Psoas muscle (tissue), 8 donors: ENCODE data around the gene ST6GALNAC2. TPM values are rescaled to one million over a fixed set of nuclear protein-coding genes. Genes with fewer than 3 reads are reported as not detected.

Experiments used
- ATAC-seq, 4 donors: fragments of 200-7000 bp; cut with Tn5 transposase; one replicate each; pipeline ENCODE4 v1.9.1; 2020; ENCODE audit warnings: moderate library complexity in 3 of 4, mild to moderate bottlenecking in 2 of 4
- DNase-seq, 2 donors: peaks; one replicate each; pipeline ENCODE4 v3.0.0-alpha.2; 2020
- H3K27ac ChIP-seq: fragments of 200-600 bp; one replicate; pipeline ENCODE4 v1.8.0; 2022
- H3K27me3 ChIP-seq, 3 donors: fragments of 200-600 bp in 1 of 3; one replicate each; pipeline versions ENCODE4 v1.6.1 to v1.8.0; 2013 to 2022; ENCODE audit warnings: low read length in 2 of 3, mild to moderate bottlenecking in 2 of 3, moderate library complexity in 1 of 3; ENCODE audit not compliant: insufficient read depth in 3 of 3
- H3K36me3 ChIP-seq, 2 donors: fragments of 200-600 bp in 1 of 2; one replicate each; pipeline versions ENCODE4 v1.6.1 to v1.8.0; 2013 to 2022; ENCODE audit warnings: low read depth in 1 of 2, mild to moderate bottlenecking in 1 of 2, moderate library complexity in 1 of 2; ENCODE audit not compliant: insufficient read depth in 1 of 2
- H3K4me1 ChIP-seq: fragments of 200-600 bp; one replicate; pipeline ENCODE4 v1.8.0; 2022
- H3K4me3 ChIP-seq: fragments of 200-600 bp; one replicate; pipeline ENCODE4 v1.8.0; 2022; ENCODE audit warnings: mild to moderate bottlenecking
- H3K9me3 ChIP-seq: fragments of 200-600 bp; one replicate; pipeline ENCODE4 v1.8.0; 2022
- CTCF ChIP-seq: fragments of 200-600 bp; IDR thresholded peaks from one replicate; pipeline ENCODE4 v1.8.0; 2022; ENCODE audit warnings: antibody characterized with exemption
- WGBS, 3 donors: extraction: QIAGEN DNeasy Blood & Tissue Kit; methylation state at CpG; one replicate each; pipeline versions ENCODE4 v1.1.6 to v1.1.7; 2013; 5-methylcytosine and 5-hydroxymethylcytosine counted together
- intact Hi-C, 2 donors: fragments of 100-400 bp; cut with DNase I; formaldehyde crosslinking; loops; one replicate each; pipeline versions ENCODE4 v1.11.0 to v1.14.2; 2022
- polyA plus RNA-seq, 3 donors: library from polyadenylated mRNA; stranded (reverse); fragments of 200-250 nt; gene quantifications; one replicate each; pipeline ENCODE4 v1.2.3, GENCODE V29; 2013
- total RNA-seq, 4 donors: library from RNA; stranded (reverse); fragmentation: NEBNext Ultra II Directional in 2 of 4; extraction: Animal tissue kit (Norgen Biotek cat#: 25700) in 2 of 4; gene quantifications; one replicate each; pipeline versions ENCODE4 v1.2.1 to v1.2.4, GENCODE V29; 2021 to 2023
- donor health status: healthy with polysubstance abuse.
- donor health status: DM: no; HTN: no; CAD: no; lungs with moderate emphysema.
- donor health status: Bipolar disorder and iron deficiency.
- donor health status: healthy.
- donor health status: DM: yes; HTN: yes; CAD: no.
- donor health status: DM: no; HTN: no; CAD: no.
- donor health status: DM: no; HTN: no; CAD: no.
- donor health status: DM: yes; HTN: yes; CAD: no.

Gene ST6GALNAC2
- total and polyA plus RNA-seq, 7 donors, result 1.2 to 17.8 (median 8.7) TPM

GRCh38 chr17:76550712-76551615 lies 34.7 kb downstream of the ST6GALNAC2 start:
- Histone ChIP-seq H3K4me3 (no peak overlapping the region), H3K4me1 (peaks cover 39% of the 10 kb centered on the region), H3K27me3 (no peaks in the 10 kb centered on the region), H3K27ac (peak overlapping the region; percentile 3), H3K9me3 (no peaks in the 10 kb centered on the region), H3K36me3 (no peaks in the 10 kb centered on the region)
- ATAC-seq (no peak), DNase-seq (no peak)
- WGBS, 3 donors, result 56 to 67% (median 60%) methylated on average over 15 of the region's 15 CpGs
- TF ChIP-seq CTCF, result no peak
- intact Hi-C loops, result loop anchor here in 1 of 2 donors (5.0 kb wide), 1 partner anchor 36 kb away; the partner anchor contains the start of gene ST6GALNAC2

GRCh38 chr17:76549539-76549938 lies 36.1 kb downstream of the ST6GALNAC2 start:
- no peak for DNase-seq
- 78 to 87% (median 82%) methylated on average over 7 of the region's 7 CpGs for WGBS, 3 donors
- no peaks in the 10 kb centered on the region for H3K36me3 ChIP-seq
- no peak overlapping the region for H3K27ac ChIP-seq
- peaks cover 44% of the 10 kb centered on the region for H3K4me1 ChIP-seq
- no peak overlapping the region for H3K4me3 ChIP-seq
- H3K27me3 ChIP-seq, result no peaks in the 10 kb centered on the region
- intact Hi-C loops, result no loop called here
- TF ChIP-seq CTCF, result no peak
- no peaks in the 10 kb centered on the region for H3K9me3 ChIP-seq
- ATAC-seq, result no peak

GRCh38 chr17:76549215-76549518 lies 36.5 kb downstream of the ST6GALNAC2 start:
- WGBS, 3 donors, result 84 to 91% (median 88%) methylated on average over 9 of the region's 9 CpGs

GRCh38 chr17:76548378-76549214 lies 37.1 kb downstream of the ST6GALNAC2 start:
- WGBS, 3 donors, result 34 to 51% (median 35%) methylated on average over 9 of the region's 9 CpGs
- ATAC-seq (peak in 3 of 4 donors; percentile 32 to 60 (median 51)), DNase-seq (no peak)
- Histone ChIP-seq H3K27me3 (no peaks in the 10 kb centered on the region), H3K9me3 (no peaks in the 10 kb centered on the region), H3K4me3 (peak overlapping the region; percentile 27), H3K27ac (peak overlapping the region; percentile 0), H3K36me3 (no peaks in the 10 kb centered on the region), H3K4me1 (peaks cover 46% of the 10 kb centered on the region)
- TF ChIP-seq CTCF, result no peak
- intact Hi-C loops, result no loop called here

More at GRCh38 chr17:76549215-76549518, 36.5 kb downstream of the ST6GALNAC2 start:
- DNase-seq (no peak), ATAC-seq (no peak)
- H3K27me3 ChIP-seq, result no peaks in the 10 kb centered on the region
- intact Hi-C loops, result no loop called here
- no peak for TF ChIP-seq CTCF
- no peak overlapping the region for H3K27ac ChIP-seq
- no peak overlapping the region for H3K4me3 ChIP-seq
- peaks cover 45% of the 10 kb centered on the region for H3K4me1 ChIP-seq
- H3K36me3 ChIP-seq, result no peaks in the 10 kb centered on the region
- H3K9me3 ChIP-seq, result no peaks in the 10 kb centered on the region
